ENCODE results near the gene F7.

F7 gene

GRCh38 chr13:113167575-113167974 lies 62.0 kb downstream of the F7 start:
- no peak for TF ChIP-seq LEF1 (IDR thresholded peaks at IDR 0.05; ENCODE audit: borderline replicate concordance)
- no peak for TF ChIP-seq BHLHE40 (IDR thresholded peaks at IDR 0.05; ENCODE audit: borderline replicate concordance)
- TF ChIP-seq PKNOX1 (IDR thresholded peaks at IDR 0.05), result no peak
- no peak for TF ChIP-seq L3MBTL2 (conservative IDR thresholded peaks at IDR 0.05)
- no peak for TF ChIP-seq NFRKB (IDR thresholded peaks at IDR 0.05)
- TF ChIP-seq SP1 (IDR thresholded peaks at IDR 0.05), result no peak
- no peak for TF ChIP-seq CTBP1 (IDR thresholded peaks at IDR 0.05; ENCODE audit: borderline replicate concordance)
- TF ChIP-seq FOXK2 (IDR thresholded peaks at IDR 0.05), result no peak
- no peak for TF ChIP-seq FOXA1 (IDR thresholded peaks at IDR 0.05)
- ChIA-PET CTCF (no interaction called here), POLR2A (no interaction called here)
- DNase-seq (ENCODE audit: extremely low spot score), result no peak

- no peak for TF ChIP-seq PKNOX1 (IDR thresholded peaks at IDR 0.05)
- no peak for TF ChIP-seq CTBP1 (IDR thresholded peaks at IDR 0.05; ENCODE audit: borderline replicate concordance)
- TF ChIP-seq BHLHE40 (IDR thresholded peaks at IDR 0.05; ENCODE audit: borderline replicate concordance), result no peak
- no peak for TF ChIP-seq NFRKB (IDR thresholded peaks at IDR 0.05)
- TF ChIP-seq TARDBP (IDR thresholded peaks at IDR 0.05), result no peak
- no peak for TF ChIP-seq FOXM1 (IDR thresholded peaks at IDR 0.05; ENCODE audit: borderline replicate concordance)
- TF ChIP-seq ZNF384 (IDR thresholded peaks at IDR 0.05), result no peak
- TF ChIP-seq ELF4 (IDR thresholded peaks at IDR 0.05), result no peak
- ChIA-PET POLR2A (no interaction called here), CTCF (no interaction called here)
- no peak for DNase-seq (ENCODE audit: extremely low spot score)
Observed at GRCh38 chr13:113168211-113168610, 62.6 kb downstream of the F7 start.

- no peak for DNase-seq (ENCODE audit: extremely low spot score)
- no peak for TF ChIP-seq PKNOX1 (IDR thresholded peaks at IDR 0.05)
- ChIA-PET POLR2A (no interaction called here), CTCF (no interaction called here)
Observed at GRCh38 chr13:113169277-113170272, 64.0 kb downstream of the F7 start.

Measured in HEK293T (cell line).